ENCODE data around the gene SARS1. TPM values are rescaled to one million over a fixed set of nuclear protein-coding genes. Genes with fewer than 3 reads are reported as not detected.

The SARS1 gene
- total and polyA plus RNA-seq, 2 donors (not counting 1 experiment from before 2014, with no cell fraction given): 59.1 to 115 TPM

DNA sequence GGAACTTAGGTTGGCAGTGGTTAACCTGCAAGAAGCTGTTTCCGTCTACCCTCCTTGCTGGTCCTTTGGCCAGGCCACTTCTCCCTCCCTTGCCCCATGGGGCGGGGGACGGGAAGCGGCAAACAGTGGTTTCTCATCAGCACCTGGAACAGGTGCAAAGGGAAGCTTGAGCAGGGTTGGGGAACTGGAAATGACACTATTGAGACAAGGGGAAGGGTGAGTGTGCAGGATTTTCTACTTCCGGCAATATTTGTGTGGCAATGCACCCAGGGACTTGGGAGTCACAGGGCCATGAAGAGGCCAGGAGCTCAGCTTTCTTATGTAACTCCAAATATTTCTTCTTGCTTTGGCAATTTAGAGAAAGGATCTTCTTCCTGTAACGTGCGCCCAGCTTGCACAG, 29.0 kb upstream of the SARS1 start:
- no peaks in the 10 kb centered on the region for H3K79me2 ChIP-seq (ENCODE audit: control insufficient read depth, insufficient read depth, low read length)
- ChIA-PET CTCF (no interaction called here), POLR2A (no interaction called here)
- H3K9ac ChIP-seq (ENCODE audit: low read length): no peak overlapping the region
- Mint-ChIP-seq H3K4me3 (no peak overlapping the region), H3K4me1 (no peaks in the 10 kb centered on the region), H3K27ac (no peak overlapping the region), H3K27me3 (peaks cover 27% of the 10 kb centered on the region), H3K9me3 (ENCODE audit: insufficient read depth) (no peaks in the 10 kb centered on the region)
- DNase-seq (no peak), ATAC-seq (ENCODE audit: low read depth) (no peak)
- TF ChIP-seq EZH2 (IDR thresholded peaks at IDR 0.05; ENCODE audit: borderline replicate concordance, insufficient read depth, low read depth, low read length, poor library complexity, severe bottlenecking): no peak
- TF ChIP-seq, protein P1, sequence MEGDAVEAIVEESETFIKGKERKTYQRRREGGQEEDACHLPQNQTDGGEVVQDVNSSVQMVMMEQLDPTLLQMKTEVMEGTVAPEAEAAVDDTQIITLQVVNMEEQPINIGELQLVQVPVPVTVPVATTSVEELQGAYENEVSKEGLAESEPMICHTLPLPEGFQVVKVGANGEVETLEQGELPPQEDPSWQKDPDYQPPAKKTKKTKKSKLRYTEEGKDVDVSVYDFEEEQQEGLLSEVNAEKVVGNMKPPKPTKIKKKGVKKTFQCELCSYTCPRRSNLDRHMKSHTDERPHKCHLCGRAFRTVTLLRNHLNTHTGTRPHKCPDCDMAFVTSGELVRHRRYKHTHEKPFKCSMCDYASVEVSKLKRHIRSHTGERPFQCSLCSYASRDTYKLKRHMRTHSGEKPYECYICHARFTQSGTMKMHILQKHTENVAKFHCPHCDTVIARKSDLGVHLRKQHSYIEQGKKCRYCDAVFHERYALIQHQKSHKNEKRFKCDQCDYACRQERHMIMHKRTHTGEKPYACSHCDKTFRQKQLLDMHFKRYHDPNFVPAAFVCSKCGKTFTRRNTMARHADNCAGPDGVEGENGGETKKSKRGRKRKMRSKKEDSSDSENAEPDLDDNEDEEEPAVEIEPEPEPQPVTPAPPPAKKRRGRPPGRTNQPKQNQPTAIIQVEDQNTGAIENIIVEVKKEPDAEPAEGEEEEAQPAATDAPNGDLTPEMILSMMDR (IDR thresholded peaks at IDR 0.05): no peak
- H3K36me3 ChIP-seq (replicated peaks in 1 of 2; ENCODE audit: control extremely low read depth in 1 of 2, control insufficient read depth in 1 of 2, extremely low read depth in 1 of 2, insufficient read depth in 2 of 2, low read length in 1 of 2): no peaks in the 10 kb centered on the region
- intact Hi-C loops (cut with micrococcal nuclease): no loop called here
- H3K4me3 ChIP-seq (ENCODE audit: control extremely low read depth in 1 of 5, extremely low read depth in 1 of 5, insufficient read depth in 1 of 5, low read depth in 2 of 5, low read length in 4 of 5): no peak overlapping the region
- H2AFZ ChIP-seq (ENCODE audit: insufficient read depth, low read depth, low read length, poor library complexity, severe bottlenecking): no peak overlapping the region
- H3K4me1 ChIP-seq (ENCODE audit: control insufficient read depth in 2 of 2, insufficient read depth in 2 of 2, low read length in 2 of 2): no peaks in the 10 kb centered on the region
- H3K9me3 ChIP-seq (ENCODE audit: control extremely low read depth in 1 of 3, control insufficient read depth in 2 of 3, insufficient read depth in 1 of 3, low read length in 2 of 3): no peaks in the 10 kb centered on the region
- H3K27me3 ChIP-seq (replicated peaks in 1 of 4; ENCODE audit: control extremely low read depth in 1 of 4, control insufficient read depth in 3 of 4, insufficient read depth in 4 of 4, low read length in 3 of 4): peaks cover 0 to 9% (median 2%) of the 10 kb centered on the region in 4 experiments
- 100% methylated on average over 1 of the region's 7 CpGs for WGBS (ENCODE audit: insufficient coverage)
- no peaks in the 10 kb centered on the region for H4K20me1 ChIP-seq (ENCODE audit: control insufficient read depth, insufficient read depth, low read length, poor library complexity, severe bottlenecking)
- H3K4me2 ChIP-seq (replicated peaks; ENCODE audit: low read depth, low read length, poor library complexity, severe bottlenecking): no peak overlapping the region
- H3K27ac ChIP-seq (ENCODE audit: low read length in 2 of 2): no peak overlapping the region

DNA sequence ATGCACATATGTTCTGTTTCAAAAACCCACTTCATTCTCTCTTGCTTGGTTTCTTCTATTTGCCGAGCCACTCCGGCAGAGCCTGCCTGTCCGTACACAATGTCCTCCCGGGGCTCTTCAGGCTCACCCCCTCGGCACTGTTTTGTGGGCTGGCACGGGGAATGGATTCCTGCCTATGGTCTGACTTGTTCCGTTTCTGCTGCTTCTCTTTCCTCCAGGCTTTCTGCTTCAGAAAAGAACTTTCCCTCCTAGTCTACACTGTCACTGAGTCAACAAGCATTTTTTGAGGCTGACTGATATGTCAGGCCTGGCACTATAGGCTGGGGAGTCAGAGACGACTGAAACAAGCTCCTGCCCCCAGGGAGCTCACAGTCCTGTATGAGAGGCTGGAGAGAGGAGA, 28.4 kb upstream of the SARS1 start:
- no peak for ATAC-seq (ENCODE audit: low read depth)
- Mint-ChIP-seq H3K9me3 (ENCODE audit: insufficient read depth) (no peaks in the 10 kb centered on the region), H3K4me1 (no peaks in the 10 kb centered on the region), H3K27ac (no peak overlapping the region), H3K27me3 (peaks cover 27% of the 10 kb centered on the region), H3K4me3 (no peak overlapping the region)
- no peaks in the 10 kb centered on the region for H4K20me1 ChIP-seq (ENCODE audit: control insufficient read depth, insufficient read depth, low read length, poor library complexity, severe bottlenecking)
- no peak overlapping the region for H3K9ac ChIP-seq (ENCODE audit: low read length)
- 91% methylated on average over 7 of the region's 8 CpGs for WGBS (ENCODE audit: insufficient coverage)
- H3K27ac ChIP-seq (ENCODE audit: low read length in 2 of 2): no peak overlapping the region
- ChIA-PET CTCF (no interaction called here), POLR2A (no interaction called here)
- TF ChIP-seq EZH2 (IDR thresholded peaks at IDR 0.05; ENCODE audit: borderline replicate concordance, insufficient read depth, low read depth, low read length, poor library complexity, severe bottlenecking): no peak
- TF ChIP-seq, protein P1 (IDR thresholded peaks at IDR 0.05): no peak
- H2AFZ ChIP-seq (ENCODE audit: insufficient read depth, low read depth, low read length, poor library complexity, severe bottlenecking): no peak overlapping the region
- H3K4me3 ChIP-seq (ENCODE audit: control extremely low read depth in 1 of 5, extremely low read depth in 1 of 5, insufficient read depth in 1 of 5, low read depth in 2 of 5, low read length in 4 of 5): no peak overlapping the region
- no peaks in the 10 kb centered on the region for H3K9me3 ChIP-seq (ENCODE audit: control extremely low read depth in 1 of 3, control insufficient read depth in 2 of 3, insufficient read depth in 1 of 3, low read length in 2 of 3)
- DNase-seq: no peak
- no peaks in the 10 kb centered on the region for H3K79me2 ChIP-seq (ENCODE audit: control insufficient read depth, insufficient read depth, low read length)
- no peak overlapping the region for H3K4me2 ChIP-seq (replicated peaks; ENCODE audit: low read depth, low read length, poor library complexity, severe bottlenecking)
- no peaks in the 10 kb centered on the region for H3K36me3 ChIP-seq (replicated peaks in 1 of 2; ENCODE audit: control extremely low read depth in 1 of 2, control insufficient read depth in 1 of 2, extremely low read depth in 1 of 2, insufficient read depth in 2 of 2, low read length in 1 of 2)
- peaks cover 0 to 9% (median 2%) of the 10 kb centered on the region in 4 experiments for H3K27me3 ChIP-seq (replicated peaks in 1 of 4; ENCODE audit: control extremely low read depth in 1 of 4, control insufficient read depth in 3 of 4, insufficient read depth in 4 of 4, low read length in 3 of 4)
- intact Hi-C loops (cut with micrococcal nuclease): no loop called here
- no peaks in the 10 kb centered on the region for H3K4me1 ChIP-seq (ENCODE audit: control insufficient read depth in 2 of 2, insufficient read depth in 2 of 2, low read length in 2 of 2)

Measured in B cell (primary cell).